IMR-90 (cell line): ENCODE measurements around the gene FXYD6. TPM values are rescaled to one million over a fixed set of nuclear protein-coding genes. Genes with fewer than 3 reads are reported as not detected.

Experiments used
- ATAC-seq: fragments of 200-7000 bp; cut with Tn5 transposase; 2 replicates; pipeline ENCODE4 v1.9.1; 2020; ENCODE audit warnings: low read depth, mild to moderate bottlenecking, moderate library complexity
- BruUV-seq: library from RNA; stranded (reverse); fragments of 400-500 nt; replicated peaks from 2 replicates; lab custom pipeline; 2021; lab: Mats Ljungman, UMichigan
- CTCF ChIA-PET: fragments of 300-600 bp; formaldehyde crosslinking; extraction: SDS; loops from one replicate; lab custom pipeline; 2021; ENCODE audit warnings: antibody characterized with exemption; lab: Yijun Ruan, JAX
- POLR2A ChIA-PET: fragments of 300-600 bp; sonication (Branson Sonifier 250); formaldehyde crosslinking; loops from one replicate; lab custom pipeline; 2022; ENCODE audit warnings: antibody characterized with exemption; ENCODE audit not compliant: unreplicated experiment; lab: Charles Lee
- DNase-seq: peaks from one replicate; pipeline ENCODE4 v3.0.0; 2013
- H2AFZ ChIP-seq: replicated peaks from 2 replicates; pipeline ENCODE3; 2013; ENCODE audit warnings: low read length, mild to moderate bottlenecking; ENCODE audit not compliant: poor library complexity
- H2AK5ac ChIP-seq: 2 replicates; pipeline ENCODE4 v1.6.1; 2013; ENCODE audit warnings: low read depth, low read length, inconsistent platforms
- H2AK9ac ChIP-seq: replicated peaks from 2 replicates; pipeline ENCODE3; 2013; ENCODE audit warnings: mild to moderate bottlenecking, low read depth, low read length, moderate library complexity; ENCODE audit not compliant: poor library complexity
- H2BK120ac ChIP-seq: 2 replicates; pipeline ENCODE4 v1.6.1; 2013; ENCODE audit warnings: low read depth, low read length, inconsistent platforms
- H2BK15ac ChIP-seq: 3 replicates; pipeline ENCODE4 v1.6.1; 2013; ENCODE audit warnings: low read depth, low read length, inconsistent platforms
- H2BK20ac ChIP-seq: 2 replicates; pipeline ENCODE4 v1.6.1; 2013; ENCODE audit warnings: low read depth, mild to moderate bottlenecking, inconsistent platforms, low read length, moderate library complexity
- H2BK5ac ChIP-seq: 2 replicates; pipeline ENCODE4 v1.6.1; 2013; ENCODE audit warnings: mild to moderate bottlenecking, low read depth, low read length, inconsistent platforms; ENCODE audit not compliant: poor library complexity, severe bottlenecking
- H3K14ac ChIP-seq: replicated peaks from 2 replicates; pipeline ENCODE4 v1.6.1; 2013; ENCODE audit warnings: low read depth, low read length, inconsistent platforms
- H3K18ac ChIP-seq: 2 replicates; pipeline ENCODE4 v1.6.1; 2013; ENCODE audit warnings: low read depth, low read length, control low read depth
- H3K23ac ChIP-seq: 2 replicates; pipeline ENCODE4 v1.6.1; 2013; ENCODE audit warnings: low read depth, low read length, inconsistent platforms
- H3K27ac ChIP-seq: 2 replicates; pipeline ENCODE4 v1.5.1; 2013; ENCODE audit warnings: mild to moderate bottlenecking, control low read depth, low read length; ENCODE audit not compliant: insufficient read depth
- H3K27me3 ChIP-seq: 2 replicates; pipeline ENCODE4 v1.6.1; 2013; ENCODE audit warnings: low read length; ENCODE audit not compliant: control insufficient read depth, insufficient read depth
- H3K36me3 ChIP-seq: 2 replicates; pipeline ENCODE4 v1.6.1; 2013; ENCODE audit warnings: low read length, mixed read lengths; ENCODE audit not compliant: control insufficient read depth, insufficient read depth
- H3K4ac ChIP-seq: 2 replicates; pipeline ENCODE4 v1.6.1; 2013; ENCODE audit warnings: low read depth, low read length, inconsistent platforms
- H3K4me1 ChIP-seq: 2 replicates; pipeline ENCODE4 v1.6.1; 2013; ENCODE audit warnings: low read length, mixed read lengths; ENCODE audit not compliant: control insufficient read depth, insufficient read depth
- H3K4me2 ChIP-seq: 2 replicates; pipeline ENCODE4 v1.6.1; 2013; ENCODE audit warnings: low read depth, mild to moderate bottlenecking, control low read depth, low read length, moderate library complexity
- H3K4me3 ChIP-seq: 2 replicates; pipeline ENCODE4 v1.5.1; 2013; ENCODE audit warnings: low read depth, mild to moderate bottlenecking, control low read depth, low read length, moderate library complexity; ENCODE audit not compliant: insufficient read depth
- H3K56ac ChIP-seq: 2 replicates; pipeline ENCODE4 v1.6.1; 2013; ENCODE audit warnings: low read length, inconsistent platforms; ENCODE audit not compliant: insufficient read depth; ENCODE audit errors: extremely low read depth
- H3K79me1 ChIP-seq, 2 experiments: 2 replicates each; pipeline ENCODE4 v1.6.1; 2013; ENCODE audit warnings: low read length in 2 of 2, inconsistent platforms in 1 of 2, low read depth in 1 of 2
- H3K9ac ChIP-seq: 2 replicates; pipeline ENCODE4 v1.6.1; 2013; ENCODE audit warnings: low read depth, low read length, control low read depth
- H3K9me1 ChIP-seq: 2 replicates; pipeline ENCODE4 v1.6.1; 2013; ENCODE audit warnings: low read length, inconsistent platforms; ENCODE audit not compliant: insufficient read depth
- H3K9me3 ChIP-seq: 2 replicates; pipeline ENCODE4 v1.6.1; 2013; ENCODE audit warnings: low read length; ENCODE audit not compliant: control insufficient read depth, insufficient read depth
- H4K20me1 ChIP-seq: 2 replicates; pipeline ENCODE4 v1.6.1; 2013; ENCODE audit warnings: low read length, inconsistent platforms; ENCODE audit not compliant: insufficient read depth
- H4K5ac ChIP-seq: 2 replicates; pipeline ENCODE4 v1.6.1; 2013; ENCODE audit warnings: mild to moderate bottlenecking, low read depth, low read length, control low read depth
- H4K8ac ChIP-seq, 2 experiments: 2 replicates each; pipeline ENCODE4 v1.6.1; 2013; ENCODE audit warnings: low read depth in 2 of 2, low read length in 2 of 2, control low read depth in 1 of 2, inconsistent platforms in 1 of 2
- H4K91ac ChIP-seq: 2 replicates; pipeline ENCODE4 v1.6.1; 2013; ENCODE audit warnings: low read depth, low read length, inconsistent platforms; ENCODE audit not compliant: insufficient read depth
- BHLHE40 ChIP-seq: fragments of 150-350 bp; IDR thresholded peaks from 2 replicates; pipeline ENCODE4 v1.6.1; 2016; ENCODE audit warnings: mild to moderate bottlenecking, low read depth, low read length
- CHD1 ChIP-seq: IDR thresholded peaks from 2 replicates; pipeline ENCODE4 v1.6.1; 2012; ENCODE audit warnings: low read depth, low read length, improper control_type of control experiment
- ELK1 ChIP-seq: fragments of 150-350 bp; IDR thresholded peaks from 2 replicates; pipeline ENCODE4 v1.6.1; 2016; ENCODE audit warnings: low read depth, mild to moderate bottlenecking, low read length, moderate library complexity, borderline replicate concordance
- FOS ChIP-seq: fragments of 150-350 bp; IDR thresholded peaks from 2 replicates; pipeline ENCODE4 v1.6.1; 2016; ENCODE audit warnings: low read depth, low read length
- MAZ ChIP-seq: IDR thresholded peaks from 2 replicates; pipeline ENCODE4 v1.6.1; 2012; ENCODE audit warnings: low read depth, mild to moderate bottlenecking, low read length, improper control_type of control experiment, moderate library complexity, borderline replicate concordance
- RCOR1 ChIP-seq: IDR thresholded peaks from 2 replicates; pipeline ENCODE4 v1.6.1; 2012; ENCODE audit warnings: mild to moderate bottlenecking, low read length, improper control_type of control experiment; ENCODE audit not compliant: insufficient replicate concordance
- USF2 ChIP-seq: fragments of 150-350 bp; IDR thresholded peaks from 2 replicates; pipeline ENCODE4 v1.6.1; 2017; ENCODE audit warnings: mild to moderate bottlenecking, antibody characterized with exemption, low read length, low read depth
- WGBS, 2 experiments: methylation state at CpG; one replicate each; pipeline versions ENCODE4 v1.1.5 to v1.1.7; 2013; ENCODE audit warnings: missing lambda C conversion rate in 2 of 2; ENCODE audit not compliant: insufficient read length in 1 of 2; ENCODE audit errors: extremely low coverage in 2 of 2; 5-methylcytosine and 5-hydroxymethylcytosine counted together
- dilution Hi-C: fragments of 300-500 bp; cut with HindIII; formaldehyde crosslinking; loops from one replicate; pipeline ENCODE4 v1.14.3; 2018; ENCODE audit warnings: low sequenced_read_pairs; ENCODE audit not compliant: unreplicated experiment
- in situ Hi-C: fragments of 300-500 bp; cut with MboI; formaldehyde crosslinking; loops from 3 replicates; pipeline ENCODE4 v1.14.3; 2019; ENCODE audit warnings: low sequenced_read_pairs, inconsistent platforms, mixed read lengths
- intact Hi-C: fragments of 100-400 bp; cut with micrococcal nuclease; formaldehyde crosslinking; loops from 2 replicates; pipeline ENCODE4 v1.10.0; 2022
- polyA plus RNA-seq, 3 experiments: library from polyadenylated mRNA; depleted of rRNA; stranded (reverse); fragments of >200 nt; gene quantifications; 2 replicates each; pipeline ENCODE4 v1.2.3, GENCODE V29; 2012; ENCODE audit warnings: low replicate concordance in 1 of 3
- total RNA-seq: library from RNA; depleted of rRNA; stranded (reverse); fragments of >200 nt; gene quantifications from 2 replicates; pipeline ENCODE4 v1.2.3, GENCODE V29; 2012

FXYD6 gene
- total and polyA plus RNA-seq, 2 of the 4 experiments (the other 2 are of a cell fraction) = 0.32 TPM; not detected in 1

GRCh38 chr11:117908959-117909610, 32.6 kb upstream of the FXYD6 start:
- DNase-seq (no peak), ATAC-seq (no peak)
- no peak overlapping the region for H3K4ac ChIP-seq
- 17% methylated on average over 1 of the region's 4 CpGs; no CpG with 5 or more reads in 1 of the 2 experiments for WGBS, 2 experiments
- dilution Hi-C loops = no loop called here
- H3K36me3 ChIP-seq = no peaks in the 10 kb centered on the region
- TF ChIP-seq ELK1 = no peak
- TF ChIP-seq RCOR1 = no peak
- TF ChIP-seq BHLHE40 = no peak
- no peak for TF ChIP-seq USF2
- TF ChIP-seq MAZ = no peak
- TF ChIP-seq CHD1 = no peak
- TF ChIP-seq FOS = no peak
- H3K9me3 ChIP-seq = no peaks in the 10 kb centered on the region
- H3K27ac ChIP-seq = no peak overlapping the region
- POLR2A ChIA-PET = no interaction called here
- no peak overlapping the region for H4K5ac ChIP-seq
- no peak overlapping the region for H2BK5ac ChIP-seq
- no peak overlapping the region for H2AFZ ChIP-seq
- intact Hi-C loops = no loop called here
- H3K18ac ChIP-seq = no peak overlapping the region
- no peak overlapping the region for H4K8ac ChIP-seq
- no peaks in the 10 kb centered on the region for H3K9me1 ChIP-seq
- no peak overlapping the region for H3K23ac ChIP-seq
- H2BK15ac ChIP-seq = no peak overlapping the region
- peaks cover 1% of the 10 kb centered on the region for H3K27me3 ChIP-seq
- no peak overlapping the region for H3K4me2 ChIP-seq
- no peak overlapping the region for H3K14ac ChIP-seq
- no peak overlapping the region for H2AK9ac ChIP-seq
- in situ Hi-C loops = no loop called here
- H3K79me1 ChIP-seq = no peaks in the 10 kb centered on the region
- no peaks in the 10 kb centered on the region for H4K20me1 ChIP-seq
- H2BK20ac ChIP-seq = no peak overlapping the region
- no TSS peak for BruUV-seq
- H2AK5ac ChIP-seq = no peak overlapping the region
- H3K4me1 ChIP-seq = no peaks in the 10 kb centered on the region
- H3K4me3 ChIP-seq = no peak overlapping the region
- CTCF ChIA-PET = interaction anchor here (1.0 kb wide), 1 partner anchor 101 kb away, joined by 3 read pairs; no protein-coding TSS in a partner anchor
- H4K91ac ChIP-seq = no peak overlapping the region
- H3K56ac ChIP-seq = no peak overlapping the region
- no peak overlapping the region for H3K9ac ChIP-seq
- H2BK120ac ChIP-seq = no peak overlapping the region
